C4-2B (cell line): ENCODE results near the gene DHRS3.

ENCODE experiments used
- H3K27ac ChIP-seq: fragments of 450-650 bp; 2 replicates; pipeline ENCODE4 v1.5.1; 2017
- ZFX ChIP-seq: fragments of 450-650 bp; IDR thresholded peaks from 2 replicates; pipeline ENCODE4 v1.6.1; 2017
- TF ChIP-seq, protein P1 (sequence below): fragments of 450-650 bp; conservative IDR thresholded peaks from 2 replicates; pipeline ENCODE4 v1.5.1; 2017; ENCODE audit warnings: mild to moderate bottlenecking

The DHRS3 gene

DNA sequence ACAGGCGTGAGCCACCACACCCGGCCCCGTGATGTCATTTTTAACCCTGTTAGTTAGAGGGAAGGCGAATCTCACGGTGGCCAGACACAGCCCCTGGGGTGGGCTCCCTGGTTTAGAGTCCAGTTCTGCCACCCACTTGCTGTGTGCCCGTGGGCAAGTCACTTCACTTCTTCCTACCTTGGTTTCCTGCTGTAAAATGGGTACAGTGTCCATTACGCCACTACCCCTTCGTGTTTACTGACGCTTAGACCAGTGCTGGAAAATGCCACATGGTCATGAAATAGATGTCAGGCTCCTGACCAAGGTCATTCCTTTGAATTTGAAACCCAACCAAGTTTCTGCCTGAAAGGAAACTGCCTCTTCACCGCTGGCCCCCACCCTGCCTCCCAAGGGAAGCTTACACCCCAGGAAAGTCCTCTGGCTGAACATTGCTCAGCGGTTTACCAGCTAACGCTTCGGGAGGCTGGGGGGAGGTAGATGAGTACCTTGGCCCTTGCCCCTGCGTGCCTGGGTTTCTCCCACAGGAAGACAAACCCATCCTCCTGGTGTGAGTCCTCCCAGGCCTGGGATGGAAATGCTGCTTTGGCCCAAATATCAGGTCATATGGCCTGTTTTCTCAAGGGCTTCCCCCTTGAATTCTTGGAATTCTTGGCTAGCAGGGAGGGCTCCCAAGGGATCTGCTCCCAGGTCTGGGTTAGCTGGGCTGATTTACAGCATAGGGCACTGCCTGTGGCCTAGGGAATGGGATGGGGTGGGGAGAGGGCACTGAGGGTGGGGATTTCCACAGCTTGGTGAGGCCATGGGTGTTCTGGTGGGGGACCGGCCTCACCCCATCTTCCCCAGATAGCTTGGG lies 18.3 kb upstream of the DHRS3 start:
- TF ChIP-seq ZFX = no peak
- TF ChIP-seq, protein P1, sequence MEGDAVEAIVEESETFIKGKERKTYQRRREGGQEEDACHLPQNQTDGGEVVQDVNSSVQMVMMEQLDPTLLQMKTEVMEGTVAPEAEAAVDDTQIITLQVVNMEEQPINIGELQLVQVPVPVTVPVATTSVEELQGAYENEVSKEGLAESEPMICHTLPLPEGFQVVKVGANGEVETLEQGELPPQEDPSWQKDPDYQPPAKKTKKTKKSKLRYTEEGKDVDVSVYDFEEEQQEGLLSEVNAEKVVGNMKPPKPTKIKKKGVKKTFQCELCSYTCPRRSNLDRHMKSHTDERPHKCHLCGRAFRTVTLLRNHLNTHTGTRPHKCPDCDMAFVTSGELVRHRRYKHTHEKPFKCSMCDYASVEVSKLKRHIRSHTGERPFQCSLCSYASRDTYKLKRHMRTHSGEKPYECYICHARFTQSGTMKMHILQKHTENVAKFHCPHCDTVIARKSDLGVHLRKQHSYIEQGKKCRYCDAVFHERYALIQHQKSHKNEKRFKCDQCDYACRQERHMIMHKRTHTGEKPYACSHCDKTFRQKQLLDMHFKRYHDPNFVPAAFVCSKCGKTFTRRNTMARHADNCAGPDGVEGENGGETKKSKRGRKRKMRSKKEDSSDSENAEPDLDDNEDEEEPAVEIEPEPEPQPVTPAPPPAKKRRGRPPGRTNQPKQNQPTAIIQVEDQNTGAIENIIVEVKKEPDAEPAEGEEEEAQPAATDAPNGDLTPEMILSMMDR = no peak
- H3K27ac ChIP-seq = no peak overlapping the region

DNA sequence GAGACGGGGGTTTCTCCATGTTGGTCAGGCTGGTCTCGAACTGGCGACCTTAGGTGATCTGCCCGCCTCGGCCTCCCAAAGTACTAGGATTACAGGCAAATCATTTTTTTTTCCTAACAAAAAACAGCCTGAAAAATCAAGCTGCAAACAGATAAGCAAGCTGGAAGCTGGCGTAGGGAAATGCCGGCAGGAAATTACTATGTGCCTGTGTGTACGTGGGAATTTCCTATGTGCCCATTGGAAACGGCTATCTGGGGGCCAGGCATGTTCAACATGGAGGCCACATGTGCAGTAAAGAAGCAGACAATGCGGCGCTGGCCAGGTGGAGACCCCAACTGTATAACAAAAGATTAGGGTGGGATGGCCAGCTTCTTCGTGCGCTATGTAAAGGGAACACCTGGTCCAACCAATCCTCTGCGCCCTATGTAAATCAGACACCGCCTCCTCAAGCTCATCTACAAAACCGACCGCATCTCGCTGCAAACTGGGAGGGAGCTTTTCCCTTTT lies 16.7 kb upstream of the DHRS3 start:
- no peak overlapping the region for H3K27ac ChIP-seq
- TF ChIP-seq, protein P1 = no peak
- TF ChIP-seq ZFX = no peak

DNA sequence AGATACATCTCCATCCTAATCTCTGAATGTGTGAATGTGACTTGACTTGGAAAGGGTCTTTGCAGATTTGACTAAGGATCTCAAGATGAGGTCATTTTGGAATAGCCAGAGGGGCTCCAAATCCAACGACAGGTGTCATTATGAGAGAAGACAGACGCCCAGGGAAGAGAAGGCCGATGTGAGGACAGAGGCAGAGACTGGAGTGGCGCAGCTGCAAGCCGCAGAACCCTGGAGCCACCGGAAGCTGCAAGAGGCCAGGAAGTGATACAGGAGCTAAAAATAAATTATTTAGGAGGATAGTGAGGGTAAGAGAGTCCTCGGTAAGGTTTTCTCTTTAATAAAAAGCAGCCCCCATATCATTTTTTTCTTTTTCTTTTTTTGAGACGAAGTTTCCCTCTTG lies 16.1 kb upstream of the DHRS3 start:
- TF ChIP-seq, protein P1 = no peak
- no peak for TF ChIP-seq ZFX
- H3K27ac ChIP-seq = no peak overlapping the region

DNA sequence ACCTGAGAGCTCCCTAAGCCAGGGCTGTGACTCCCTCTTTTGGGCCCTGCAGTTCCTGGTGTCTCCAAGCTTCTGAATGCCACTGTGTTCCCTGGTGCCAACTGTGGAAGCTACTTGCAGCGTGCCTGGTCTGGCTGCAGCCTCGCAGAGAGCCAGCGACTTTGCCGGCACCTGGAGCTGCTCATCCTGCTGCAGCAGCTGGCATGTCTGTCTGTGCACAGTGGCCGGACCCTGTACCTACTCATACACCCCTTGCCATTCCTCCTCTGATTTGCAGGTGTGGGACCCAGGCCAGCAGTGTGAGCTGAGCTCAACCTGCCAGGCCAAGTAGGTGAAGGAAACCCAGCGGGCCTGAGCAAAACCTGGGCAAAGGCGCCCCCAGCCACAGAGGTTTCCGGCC lies 13.6 kb upstream of the DHRS3 start:
- no peak overlapping the region for H3K27ac ChIP-seq
- TF ChIP-seq ZFX = no peak
- TF ChIP-seq, protein P1 = no peak

DNA sequence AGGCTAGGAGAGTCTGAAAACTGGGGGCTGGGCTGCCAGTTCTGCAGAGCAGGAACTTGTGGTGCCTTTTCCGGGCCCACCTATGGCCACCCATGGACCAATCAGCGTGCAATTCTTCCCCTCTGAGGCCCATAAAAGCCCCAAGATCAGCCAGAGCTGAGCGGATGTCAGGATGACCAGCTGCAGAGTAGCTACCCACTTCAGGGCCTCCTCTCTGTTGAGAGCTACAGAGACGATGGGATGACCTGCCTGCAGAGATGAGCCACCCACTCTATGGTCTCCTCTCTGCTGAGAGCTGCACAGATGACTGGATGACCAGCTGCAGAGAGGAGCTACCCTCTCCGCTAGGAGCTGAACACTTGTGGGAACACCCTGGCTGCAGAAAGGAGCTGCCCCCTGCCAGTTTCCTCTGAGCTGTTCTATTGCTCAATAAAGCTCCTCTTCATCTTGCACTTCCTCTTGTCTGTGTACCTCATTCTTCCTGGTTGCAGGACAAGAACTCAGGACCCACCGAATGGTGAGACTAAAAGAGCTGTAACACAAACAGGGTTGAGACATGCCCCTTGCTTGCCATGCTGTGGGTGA lies 13.0 kb upstream of the DHRS3 start:
- TF ChIP-seq ZFX = no peak
- TF ChIP-seq, protein P1 = no peak
- no peak overlapping the region for H3K27ac ChIP-seq

DNA sequence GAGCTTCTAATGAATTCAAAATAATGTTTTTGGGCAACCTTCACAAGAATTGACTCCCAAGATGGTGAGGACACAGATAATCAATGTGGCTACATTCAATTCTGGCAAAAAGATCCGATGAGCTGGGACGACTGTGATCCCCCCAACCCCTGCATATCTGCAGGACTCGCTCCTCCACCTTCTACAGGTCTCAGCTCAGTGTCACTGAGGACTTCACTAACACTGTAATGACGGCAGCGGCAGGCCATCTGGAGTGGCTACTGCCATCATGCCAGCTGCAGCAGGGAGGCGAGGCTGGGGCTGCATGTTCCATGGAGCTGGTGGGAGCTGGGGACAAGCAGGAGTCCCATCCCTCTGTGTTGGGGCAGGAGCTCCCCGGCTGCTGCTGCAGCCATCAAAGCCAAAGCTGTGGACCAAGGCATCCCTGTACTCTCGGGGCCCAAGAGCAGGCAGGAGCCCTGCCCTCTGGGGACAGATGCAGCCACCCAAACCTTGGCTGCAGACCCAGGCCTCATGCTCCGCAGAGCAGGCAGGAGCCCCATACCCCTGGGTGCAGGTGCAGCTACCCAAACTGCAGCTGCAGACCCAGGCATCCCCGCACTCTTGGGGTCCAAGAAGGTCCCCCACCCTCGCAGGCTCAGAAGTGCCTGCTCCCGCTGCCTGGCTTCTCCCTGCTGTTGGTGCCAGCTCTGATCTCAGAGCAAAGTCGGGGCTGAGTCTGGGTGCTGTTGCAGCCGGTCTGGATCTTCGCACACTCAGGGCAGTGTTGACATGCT lies 12.2 kb upstream of the DHRS3 start:
- TF ChIP-seq, protein P1 = no peak
- TF ChIP-seq ZFX = no peak
- no peak overlapping the region for H3K27ac ChIP-seq
